CD14-positive monocyte (primary cell): ENCODE data around the gene SEMA6D. TPM values are rescaled to one million over a fixed set of nuclear protein-coding genes. Genes with fewer than 3 reads are reported as not detected.

Experiments
- DNase-seq, 3 donors: peaks; one replicate each; pipeline ENCODE4 v3.0.0-alpha.2; 2011 to 2022
- H2AFZ ChIP-seq: 2 replicates; pipeline ENCODE4 v1.6.0; 2012; ENCODE audit warnings: mild to moderate bottlenecking, low read depth, low read length, inconsistent platforms; ENCODE audit not compliant: insufficient read depth, poor library complexity, severe bottlenecking
- H3K27ac ChIP-seq, 2 donors: 1 replicate in 1 of 2; 2 replicates in 1 of 2; pipeline ENCODE4 v1.5.1; 2012 to 2013; ENCODE audit warnings: low read length in 2 of 2, control low read depth in 1 of 2, inconsistent platforms in 1 of 2, low read depth in 1 of 2, mild to moderate bottlenecking in 1 of 2
- H3K27me3 ChIP-seq, 2 donors: one replicate each; pipeline versions ENCODE4 v1.6.0 to v1.6.1; 2011 to 2013; ENCODE audit warnings: low read length in 2 of 2; ENCODE audit not compliant: control insufficient read depth in 2 of 2, insufficient read depth in 2 of 2
- H3K36me3 ChIP-seq, 2 donors: replicated peaks in 1 of 2; 1 replicate in 1 of 2; 2 replicates in 1 of 2; pipeline versions ENCODE4 v1.5.1 to v1.6.1; 2012 to 2013; ENCODE audit warnings: low read length in 2 of 2, control low read depth in 1 of 2, inconsistent platforms in 1 of 2, mild to moderate bottlenecking in 1 of 2; ENCODE audit not compliant: insufficient read depth in 2 of 2, control insufficient read depth in 1 of 2
- H3K4me1 ChIP-seq, 2 donors: 1 replicate in 1 of 2; 2 replicates in 1 of 2; pipeline versions ENCODE4 v1.5.1 to v1.6.1; 2012 to 2013; ENCODE audit warnings: low read length in 2 of 2, control low read depth in 1 of 2, inconsistent platforms in 1 of 2, mild to moderate bottlenecking in 1 of 2, moderate library complexity in 1 of 2; ENCODE audit not compliant: insufficient read depth in 2 of 2, control insufficient read depth in 1 of 2
- H3K4me2 ChIP-seq: replicated peaks from 2 replicates; pipeline ENCODE3; 2012; ENCODE audit warnings: low read length, moderate library complexity, mild to moderate bottlenecking; ENCODE audit not compliant: poor library complexity, severe bottlenecking; ENCODE audit errors: extremely low read depth
- H3K4me3 ChIP-seq, 3 experiments: fragments of 200-600 bp in 1 of 3; sonication (generic) in 1 of 3; replicated peaks in 1 of 3; 1 replicate in 2 of 3; 2 replicates in 1 of 3; pipeline ENCODE4 v1.5.1; 2011 to 2013; ENCODE audit warnings: low read length in 3 of 3, mild to moderate bottlenecking in 3 of 3, control low read depth in 2 of 3, low read depth in 2 of 3, inconsistent platforms in 1 of 3, moderate library complexity in 1 of 3
- H3K79me2 ChIP-seq: 2 replicates; pipeline ENCODE4 v1.6.0; 2012; ENCODE audit warnings: mild to moderate bottlenecking, control low read depth, inconsistent platforms, low read length, moderate library complexity; ENCODE audit not compliant: insufficient read depth
- H3K9ac ChIP-seq: 2 replicates; pipeline ENCODE4 v1.6.0; 2017; ENCODE audit warnings: low read length, mild to moderate bottlenecking; ENCODE audit not compliant: insufficient read depth, poor library complexity, severe bottlenecking
- H3K9me3 ChIP-seq, 2 donors: replicated peaks in 1 of 2; 1 replicate in 1 of 2; 2 replicates in 1 of 2; pipeline versions ENCODE4 v1.5.1 to v1.6.1; 2012 to 2013; ENCODE audit warnings: low read length in 2 of 2, control low read depth in 1 of 2; ENCODE audit not compliant: control insufficient read depth in 1 of 2, insufficient read depth in 1 of 2
- H4K20me1 ChIP-seq: 2 replicates; pipeline ENCODE4 v1.6.0; 2012; ENCODE audit warnings: mild to moderate bottlenecking, low read length, control low read depth, moderate library complexity; ENCODE audit not compliant: insufficient read depth
- H3K27ac Mint-ChIP-seq, 7 donors: one replicate each; pipeline ENCODE4 v1.8.0; 2020; ENCODE audit warnings: mild to moderate bottlenecking in 7 of 7, mixed read lengths in 7 of 7, moderate library complexity in 6 of 7, inconsistent platforms in 2 of 7
- H3K27me3 Mint-ChIP-seq, 3 donors: one replicate each; pipeline ENCODE4 v1.8.0; 2021 to 2022; ENCODE audit warnings: low read depth in 3 of 3, mild to moderate bottlenecking in 3 of 3, mixed read lengths in 3 of 3, moderate library complexity in 3 of 3, inconsistent platforms in 1 of 3
- H3K36me3 Mint-ChIP-seq, 2 donors: one replicate each; pipeline ENCODE4 v1.8.0; 2020; ENCODE audit warnings: mixed read lengths in 2 of 2, inconsistent platforms in 1 of 2, mild to moderate bottlenecking in 1 of 2
- H3K4me1 Mint-ChIP-seq: one replicate; pipeline ENCODE4 v1.8.0; 2020; ENCODE audit warnings: mild to moderate bottlenecking, mixed read lengths
- H3K4me3 Mint-ChIP-seq, 2 donors: one replicate each; pipeline ENCODE4 v1.8.0; 2020; ENCODE audit warnings: mild to moderate bottlenecking in 2 of 2, mixed read lengths in 2 of 2, moderate library complexity in 1 of 2
- H3K9me3 Mint-ChIP-seq, 7 donors: one replicate each; pipeline ENCODE4 v1.8.0; 2020 to 2022; ENCODE audit warnings: mixed read lengths in 7 of 7, mild to moderate bottlenecking in 6 of 7, moderate library complexity in 6 of 7, inconsistent platforms in 2 of 7
- CTCF ChIP-seq: fragments of 200-600 bp; IDR thresholded peaks from one replicate; pipeline ENCODE4 v1.8.0; 2022; ENCODE audit warnings: antibody characterized with exemption, mild to moderate bottlenecking
- WGBS: methylation state at CpG from one replicate; pipeline ENCODE4 v1.1.5; 2013; ENCODE audit warnings: missing lambda C conversion rate; ENCODE audit not compliant: insufficient coverage; 5-methylcytosine and 5-hydroxymethylcytosine counted together
- intact Hi-C, 2 donors: fragments of 100-400 bp; cut with micrococcal nuclease; formaldehyde crosslinking; loops; one replicate each; pipeline versions ENCODE4 v1.15.0 to v1.15.1; 2023
- polyA plus RNA-seq, 3 donors: library from polyadenylated mRNA; depleted of rRNA in 1 of 3; unstranded in 2 of 3; stranded (reverse) in 1 of 3; fragments of 300-500 nt in 2 of 3; fragments of >200 nt in 1 of 3; fragmentation: Illumina TruSeq in 2 of 3; gene quantifications; 1 replicate in 2 of 3; 2 replicates in 1 of 3; pipeline ENCODE4 v1.2.3, GENCODE V29; 2012 to 2021

SEMA6D gene
- polyA plus RNA-seq, 3 donors, result not detected

GRCh38 chr15:47688573-47689086 is 28.7 kb upstream of the SEMA6D start:
- Histone ChIP-seq H3K27ac (no peak overlapping the region), H3K4me1 (no peaks in the 10 kb centered on the region), H3K79me2 (no peaks in the 10 kb centered on the region), H3K9me3 (no peaks in the 10 kb centered on the region), H3K4me3 (no peak overlapping the region), H3K4me2 (no peak overlapping the region), H4K20me1 (no peaks in the 10 kb centered on the region), H3K36me3 (no peaks in the 10 kb centered on the region), H3K27me3 (no peaks in the 10 kb centered on the region), H2AFZ (no peak overlapping the region), H3K9ac (no peak overlapping the region)
- Mint-ChIP-seq H3K36me3 (no peaks in the 10 kb centered on the region), H3K4me3 (no peak overlapping the region), H3K4me1 (no peaks in the 10 kb centered on the region), H3K27ac (no peak overlapping the region), H3K9me3 (peaks cover 0 to 5% (median 1%) of the 10 kb centered on the region in 7 donors), H3K27me3 (no peaks in the 10 kb centered on the region)
- WGBS, result no CpG with 5 or more reads among the region's 4 CpGs
- no peak for DNase-seq
- TF ChIP-seq CTCF, result no peak
- intact Hi-C loops, result no loop called here

GRCh38 chr15:47689660-47690059 is 27.6 kb upstream of the SEMA6D start:
- DNase-seq, result no peak
- 93% methylated on average over 2 of the region's 4 CpGs for WGBS
- no peak overlapping the region for H2AFZ ChIP-seq
- no peak overlapping the region for H3K4me3 ChIP-seq
- Mint-ChIP-seq H3K27ac (no peak overlapping the region), H3K27me3 (no peaks in the 10 kb centered on the region), H3K4me1 (no peaks in the 10 kb centered on the region), H3K4me3 (no peak overlapping the region), H3K36me3 (no peaks in the 10 kb centered on the region), H3K9me3 (peaks cover 0 to 5% (median 2%) of the 10 kb centered on the region in 7 donors)
- no peaks in the 10 kb centered on the region for H4K20me1 ChIP-seq
- H3K36me3 ChIP-seq, result no peaks in the 10 kb centered on the region
- no peak overlapping the region for H3K9ac ChIP-seq
- intact Hi-C loops, result no loop called here
- no peaks in the 10 kb centered on the region for H3K27me3 ChIP-seq
- no peaks in the 10 kb centered on the region for H3K79me2 ChIP-seq
- H3K4me1 ChIP-seq, result no peaks in the 10 kb centered on the region
- H3K9me3 ChIP-seq, result no peaks in the 10 kb centered on the region
- no peak for TF ChIP-seq CTCF
- H3K4me2 ChIP-seq, result no peak overlapping the region
- H3K27ac ChIP-seq, result no peak overlapping the region
